IPS-18a (cell line): ENCODE results near the gene TECPR2.
"Not testable (repeated sequence)": the region's sequence is repeated elsewhere in the genome, so short reads cannot be mapped to it uniquely, and the experiment has no call there.

Experiments used
- H3K27ac ChIP-seq: one replicate; pipeline ENCODE4 v1.5.1; 2013; ENCODE audit warnings: low read length
- H3K27me3 ChIP-seq: one replicate; pipeline ENCODE4 v1.6.1; 2013; ENCODE audit warnings: mild to moderate bottlenecking, low read length; ENCODE audit not compliant: control insufficient read depth, insufficient read depth
- H3K36me3 ChIP-seq: one replicate; pipeline ENCODE4 v1.6.1; 2013; ENCODE audit warnings: low read depth, low read length; ENCODE audit not compliant: control insufficient read depth
- H3K4me1 ChIP-seq: one replicate; pipeline ENCODE4 v1.6.1; 2013; ENCODE audit warnings: low read depth, low read length; ENCODE audit not compliant: control insufficient read depth
- H3K4me3 ChIP-seq: one replicate; pipeline ENCODE4 v1.5.1; 2013; ENCODE audit warnings: low read length
- H3K9ac ChIP-seq: one replicate; pipeline ENCODE4 v1.6.1; 2013; ENCODE audit warnings: mild to moderate bottlenecking, low read length, moderate library complexity
- H3K9me3 ChIP-seq: one replicate; pipeline ENCODE4 v1.6.1; 2013; ENCODE audit warnings: low read depth, low read length; ENCODE audit not compliant: control insufficient read depth

The TECPR2 gene

DNA sequence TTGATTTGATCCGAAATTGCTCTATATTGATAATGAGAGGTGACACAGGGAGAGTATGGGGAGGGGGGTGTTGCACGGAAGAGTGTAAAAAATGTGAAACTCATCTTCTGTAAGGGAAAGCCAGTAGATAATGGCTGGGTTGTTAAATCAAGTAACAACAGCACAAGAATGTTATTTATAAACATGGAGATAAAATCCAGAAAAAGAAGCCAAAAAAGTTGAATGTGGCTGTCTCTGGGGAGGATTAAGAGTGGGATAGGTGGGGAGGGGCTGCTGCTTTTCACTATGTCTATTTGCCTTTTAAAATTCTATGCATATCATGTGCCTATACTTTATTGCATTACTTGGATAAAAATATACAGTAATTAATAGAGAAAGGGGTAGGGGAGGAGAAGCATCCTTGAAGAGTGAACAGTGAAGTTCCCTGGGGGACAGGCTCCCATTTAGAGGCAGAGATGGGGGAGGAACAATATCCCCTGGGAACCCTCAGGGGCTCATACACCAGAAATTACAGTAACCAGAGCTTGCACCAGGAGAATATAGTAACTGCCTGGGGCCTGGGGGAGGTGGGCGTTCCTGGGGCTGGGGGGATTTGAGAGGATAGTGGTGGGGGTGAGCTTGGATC lies 186.0 kb downstream of the TECPR2 start:
- Histone ChIP-seq H3K9me3 (no peaks in the 10 kb centered on the region), H3K9ac (no peak overlapping the region), H3K4me3 (no peak overlapping the region), H3K4me1 (peaks cover 3% of the 10 kb centered on the region), H3K27me3 (peaks cover 16% of the 10 kb centered on the region), H3K27ac (no peak overlapping the region), H3K36me3 (no peaks in the 10 kb centered on the region)

DNA sequence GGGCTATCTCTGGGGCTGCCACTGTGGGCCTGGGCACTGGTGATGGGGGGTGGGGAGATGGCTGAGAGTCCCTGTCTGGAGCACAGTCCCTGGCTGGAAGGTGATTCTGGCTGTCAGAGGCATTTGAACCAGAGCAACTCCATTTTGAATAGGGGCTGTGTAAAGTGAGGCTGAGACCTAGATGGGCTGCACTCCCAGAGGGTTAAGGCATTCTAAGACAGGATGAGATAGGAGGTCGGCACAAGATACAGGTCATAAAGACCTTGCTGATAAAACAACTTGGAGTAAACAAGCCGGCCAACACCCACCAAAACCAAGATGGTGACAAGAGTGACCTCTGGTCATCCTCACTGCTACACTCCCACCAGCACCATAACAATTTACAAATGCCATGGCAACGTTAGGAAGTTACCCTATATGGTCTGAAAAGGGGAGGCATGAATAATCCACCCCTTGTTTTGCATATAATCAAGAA lies 188.2 kb downstream of the TECPR2 start:
- H3K4me1 ChIP-seq, H3K4me3 ChIP-seq, H3K36me3 ChIP-seq, H3K27ac ChIP-seq, H3K27me3 ChIP-seq, H3K9ac ChIP-seq, H3K9me3 ChIP-seq: not testable (repeated sequence)
